GM23248 (cell line): ENCODE results near the gene PAK2. TPM values are rescaled to one million over a fixed set of nuclear protein-coding genes. Genes with fewer than 3 reads are reported as not detected.
A peak's percentile ranks its signal among the peaks of the same experiment; 100 is the strongest.

Experiments
- DNase-seq: peaks from one replicate; pipeline ENCODE4 v3.0.0-alpha.2; 2015
- H2AFZ ChIP-seq: fragments of 200-600 bp; sonication (generic); 2 replicates; pipeline ENCODE4 v1.6.1; 2016; ENCODE audit warnings: antibody characterized with exemption
- H3F3A ChIP-seq: fragments of 200-600 bp; sonication (generic); 2 replicates; pipeline ENCODE4 v1.6.1; 2016; ENCODE audit warnings: mild to moderate bottlenecking, antibody characterized with exemption, mixed run types; ENCODE audit not compliant: insufficient read depth
- H3K27ac ChIP-seq: fragments of 200-600 bp; sonication (generic); 2 replicates; pipeline ENCODE4 v1.5.1; 2016; ENCODE audit warnings: mild to moderate bottlenecking
- H3K27me3 ChIP-seq: fragments of 200-600 bp; sonication (generic); replicated peaks from 2 replicates; pipeline ENCODE4 v1.6.1; 2016; ENCODE audit warnings: mild to moderate bottlenecking; ENCODE audit not compliant: insufficient read depth
- H3K36me3 ChIP-seq: fragments of 200-600 bp; sonication (generic); 2 replicates; pipeline ENCODE4 v1.6.1; 2016; ENCODE audit warnings: low read depth, mild to moderate bottlenecking
- H3K4me1 ChIP-seq: fragments of 200-600 bp; sonication (generic); 2 replicates; pipeline ENCODE4 v1.6.1; 2016; ENCODE audit warnings: mild to moderate bottlenecking; ENCODE audit not compliant: insufficient read depth
- H3K4me2 ChIP-seq: fragments of 200-600 bp; sonication (generic); one replicate; pipeline ENCODE4 v1.6.1; 2016; ENCODE audit warnings: mild to moderate bottlenecking; ENCODE audit not compliant: unreplicated experiment
- H3K4me3 ChIP-seq: fragments of 200-600 bp; sonication (generic); 2 replicates; pipeline ENCODE4 v1.5.1; 2016; ENCODE audit warnings: mild to moderate bottlenecking
- H3K79me2 ChIP-seq: fragments of 200-600 bp; sonication (generic); 2 replicates; pipeline ENCODE4 v1.6.1; 2016; ENCODE audit warnings: mild to moderate bottlenecking; ENCODE audit not compliant: insufficient read depth
- H3K9ac ChIP-seq: fragments of 200-600 bp; sonication (generic); 2 replicates; pipeline ENCODE4 v1.6.1; 2016; ENCODE audit warnings: mild to moderate bottlenecking
- H3K9me2 ChIP-seq: fragments of 200-600 bp; sonication (generic); 2 replicates; pipeline ENCODE4 v1.6.1; 2016; ENCODE audit warnings: mixed run types, mild to moderate bottlenecking, moderate library complexity; ENCODE audit not compliant: insufficient read depth
- H3K9me3 ChIP-seq: fragments of 200-600 bp; sonication (generic); one replicate; pipeline ENCODE4 v1.6.1; 2017; ENCODE audit warnings: low read depth
- H4K20me1 ChIP-seq: fragments of 200-600 bp; sonication (generic); 2 replicates; pipeline ENCODE4 v1.6.0; 2016; ENCODE audit not compliant: insufficient read depth
- EZH2 ChIP-seq: fragments of 200-600 bp; sonication (generic); IDR thresholded peaks from 2 replicates; pipeline ENCODE4 v1.6.1; 2018; ENCODE audit warnings: antibody characterized with exemption, mild to moderate bottlenecking; ENCODE audit not compliant: insufficient read depth, poor library complexity, severe bottlenecking
- EZH2phosphoT487 ChIP-seq: fragments of 200-600 bp; sonication (generic); IDR thresholded peaks from 2 replicates; pipeline ENCODE4 v1.6.1; 2018; ENCODE audit warnings: antibody characterized with exemption, moderate library complexity, mild to moderate bottlenecking, low read depth; ENCODE audit not compliant: insufficient read depth
- WGBS, 2 experiments: methylation state at CpG; one replicate each; pipeline ENCODE4 v1.1.6; 2015 to 2017; ENCODE audit warnings: low lambda C conversion rate in 2 of 2, low coverage in 1 of 2; ENCODE audit errors: missing lambda C conversion rate in 2 of 2; 5-methylcytosine and 5-hydroxymethylcytosine counted together
- in situ Hi-C: fragments of 300-500 bp; cut with MboI; formaldehyde crosslinking; loops from 2 replicates; pipeline ENCODE4 v1.15.0; 2020
- polyA plus RNA-seq: library from polyadenylated mRNA; unstranded; fragments of >200 nt; fragmentation: Nextera tagmentation; extraction: Ambion mirVana; gene quantifications from 2 replicates; pipeline ENCODE4 v1.2.1, GENCODE V29; 2016
- total RNA-seq: library from RNA; depleted of rRNA; stranded (reverse); fragments of >200 nt; shearing (Covaris generic); gene quantifications from 2 replicates; pipeline ENCODE4 v1.2.3, GENCODE V29; 2014

Gene PAK2
- total and polyA plus RNA-seq, 2 experiments from 2014 or later = 24.4 to 30.5 TPM

GRCh38 chr3:196790636-196791035, 51.0 kb downstream of the PAK2 start:
- H3K9me2 ChIP-seq = no peaks in the 10 kb centered on the region
- no peak for TF ChIP-seq EZH2
- TF ChIP-seq EZH2phosphoT487 = no peak
- H3K36me3 ChIP-seq = no peaks in the 10 kb centered on the region
- H3K27ac ChIP-seq = no peak overlapping the region
- H3F3A ChIP-seq = peaks cover 22% of the 10 kb centered on the region
- H3K4me2 ChIP-seq = no peak overlapping the region
- H3K79me2 ChIP-seq = peaks cover 90% of the 10 kb centered on the region
- no peak for DNase-seq
- no peaks in the 10 kb centered on the region for H3K27me3 ChIP-seq
- peaks cover 4% of the 10 kb centered on the region; the same call in 1 of the 2 replicates for H4K20me1 ChIP-seq
- no peak overlapping the region for H3K4me3 ChIP-seq
- peaks cover 16% of the 10 kb centered on the region for H3K4me1 ChIP-seq
- WGBS, 2 experiments = 99% methylated on average over 6 of the region's 6 CpGs
- no peaks in the 10 kb centered on the region for H3K9me3 ChIP-seq
- H2AFZ ChIP-seq = no peak overlapping the region
- no peak overlapping the region for H3K9ac ChIP-seq
- in situ Hi-C loops = no loop called here

- peaks cover 4% of the 10 kb centered on the region; the same call in 1 of the 2 replicates for H4K20me1 ChIP-seq
- in situ Hi-C loops = no loop called here
- peaks cover 16% of the 10 kb centered on the region for H3K4me1 ChIP-seq
- H3K4me3 ChIP-seq = no peak overlapping the region
- H3K9me2 ChIP-seq = no peaks in the 10 kb centered on the region
- no peaks in the 10 kb centered on the region for H3K27me3 ChIP-seq
- 0 out of 2 replicates have a peak overlapping the region, but pooled peaks have one; percentile 8 for H3K27ac ChIP-seq
- DNase-seq = peak; percentile 35
- TF ChIP-seq EZH2phosphoT487 (no peak), EZH2 (no peak)
- H3K79me2 ChIP-seq = peaks cover 89% of the 10 kb centered on the region
- H3F3A ChIP-seq = peaks cover 22% of the 10 kb centered on the region
- no peak overlapping the region for H2AFZ ChIP-seq
- H3K4me2 ChIP-seq = no peak overlapping the region
- no peaks in the 10 kb centered on the region for H3K36me3 ChIP-seq
- no peaks in the 10 kb centered on the region for H3K9me3 ChIP-seq
- WGBS, 2 experiments = 90 to 93% methylated on average over 5 of the region's 5 CpGs
- no peak overlapping the region for H3K9ac ChIP-seq
Measured at GRCh38 chr3:196792771-196793170, 53.1 kb downstream of the PAK2 start.

DNA sequence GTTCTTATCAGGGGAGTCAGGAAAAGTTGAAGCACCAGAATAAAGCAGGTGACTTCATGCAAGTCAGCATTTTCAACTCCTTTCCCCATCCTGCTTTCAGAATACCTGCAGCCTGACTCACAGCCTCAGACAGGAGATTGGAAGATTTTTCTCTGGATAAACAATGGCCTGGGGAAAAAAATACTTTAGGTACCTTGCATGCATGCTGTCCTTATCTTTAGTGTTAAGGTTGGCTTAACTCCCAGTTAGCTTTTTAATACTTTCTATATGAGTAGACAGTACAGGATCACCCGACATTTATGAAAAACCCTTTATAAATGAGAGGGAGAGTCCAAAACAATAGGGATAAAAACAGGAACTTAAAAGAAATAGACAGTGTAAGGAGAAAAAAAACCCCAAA, 53.6 kb downstream of the PAK2 start:
- peak; percentile 84 for DNase-seq
- 9 to 10% methylated on average over 1 of the region's 1 CpG for WGBS, 2 experiments
- Histone ChIP-seq H3K4me1 (peaks cover 16% of the 10 kb centered on the region), H3K4me2 (peak overlapping the region; percentile 24), H3K36me3 (no peaks in the 10 kb centered on the region), H2AFZ (no peak overlapping the region), H3K9ac (no peak overlapping the region), H3K79me2 (peaks cover 89% of the 10 kb centered on the region), H3K27ac (peak overlapping the region; percentile 35), H3F3A (peaks cover 22% of the 10 kb centered on the region), H3K9me2 (no peaks in the 10 kb centered on the region), H3K9me3 (no peaks in the 10 kb centered on the region), H3K27me3 (no peaks in the 10 kb centered on the region), H3K4me3 (no peak overlapping the region), H4K20me1 (peaks cover 4% of the 10 kb centered on the region; the same call in 1 of the 2 replicates)
- in situ Hi-C loops = no loop called here
- TF ChIP-seq EZH2phosphoT487 (no peak), EZH2 (no peak)

DNA sequence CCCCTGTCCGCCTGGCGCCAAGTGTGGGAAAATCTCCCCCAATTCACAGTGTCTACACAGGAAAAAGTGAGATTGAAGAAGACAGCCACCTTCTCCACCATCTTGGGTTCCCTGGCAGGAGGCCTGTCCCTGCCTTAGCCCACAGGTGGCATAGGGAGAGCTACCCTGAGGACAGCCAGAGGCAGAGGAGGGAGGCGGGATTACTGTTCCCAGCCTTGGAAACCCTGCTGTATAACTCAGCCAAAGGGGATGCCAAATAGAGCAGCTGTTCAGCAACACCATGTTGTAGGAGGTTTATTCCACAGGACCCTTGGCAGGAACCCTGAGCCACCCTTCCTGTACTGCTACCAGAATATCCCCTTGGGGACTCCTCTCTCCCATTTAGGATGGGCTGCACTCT, 54.8 kb downstream of the PAK2 start:
- no peak overlapping the region for H3K4me2 ChIP-seq
- H2AFZ ChIP-seq = no peak overlapping the region
- H4K20me1 ChIP-seq = no peaks in the 10 kb centered on the region
- H3K79me2 ChIP-seq = peaks cover 89% of the 10 kb centered on the region
- no peaks in the 10 kb centered on the region for H3K36me3 ChIP-seq
- no peak overlapping the region for H3K9ac ChIP-seq
- H3K9me3 ChIP-seq = no peaks in the 10 kb centered on the region
- no peaks in the 10 kb centered on the region for H3K9me2 ChIP-seq
- no peak for TF ChIP-seq EZH2
- TF ChIP-seq EZH2phosphoT487 = no peak
- no peak for DNase-seq
- no peak overlapping the region for H3K27ac ChIP-seq
- 97 to 98% methylated on average over 3 of the region's 3 CpGs for WGBS, 2 experiments
- in situ Hi-C loops = no loop called here
- H3K27me3 ChIP-seq = no peaks in the 10 kb centered on the region
- H3K4me3 ChIP-seq = no peak overlapping the region
- H3K4me1 ChIP-seq = peaks cover 16% of the 10 kb centered on the region
- peaks cover 22% of the 10 kb centered on the region for H3F3A ChIP-seq

DNA sequence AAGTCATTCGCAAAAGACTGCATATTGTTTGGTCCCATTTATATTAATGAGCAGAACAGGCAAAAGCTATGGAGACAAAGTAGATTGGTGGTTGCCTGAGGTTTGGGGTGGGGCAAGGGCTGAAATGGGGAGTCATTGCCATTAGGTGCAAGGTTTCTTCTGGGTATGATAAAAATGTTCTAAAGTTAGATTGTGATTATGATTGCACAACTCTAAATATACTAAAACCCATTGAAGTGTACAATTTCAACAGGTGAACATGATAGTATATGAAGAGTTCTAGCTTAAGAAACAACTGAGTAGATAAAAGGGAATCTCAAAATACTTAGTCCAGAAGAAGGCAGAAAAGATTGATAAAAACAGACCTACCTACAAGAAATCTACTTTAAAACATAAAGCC, 56.7 kb downstream of the PAK2 start:
- Histone ChIP-seq H3K4me2 (no peak overlapping the region), H2AFZ (no peak overlapping the region), H3K9ac (no peak overlapping the region), H4K20me1 (no peaks in the 10 kb centered on the region), H3K27me3 (no peaks in the 10 kb centered on the region), H3K9me2 (no peaks in the 10 kb centered on the region), H3K27ac (no peak overlapping the region), H3K4me3 (no peak overlapping the region), H3F3A (peaks cover 22% of the 10 kb centered on the region), H3K36me3 (0 out of 2 replicates have a peak, but pooled peaks cover 4% of the 10 kb centered on the region), H3K9me3 (no peaks in the 10 kb centered on the region), H3K4me1 (peaks cover 16% of the 10 kb centered on the region), H3K79me2 (peaks cover 89% of the 10 kb centered on the region)
- no peak for DNase-seq
- in situ Hi-C loops = no loop called here
- WGBS, 2 experiments = 97 to 100% methylated on average over 1 of the region's 1 CpG
- TF ChIP-seq EZH2 = no peak
- TF ChIP-seq EZH2phosphoT487 = no peak
